ENCODE measurements around the gene LRP5. TPM values are rescaled to one million over a fixed set of nuclear protein-coding genes. Genes with fewer than 3 reads are reported as not detected.

Gene LRP5
- total RNA-seq, 1 experiment from 2014 or later, result 0.07 TPM

GRCh38 chr11:68382358-68382998 is 70.1 kb downstream of the LRP5 start:
- Histone ChIP-seq H3K79me2 (ENCODE audit: low read length) (no peaks in the 10 kb centered on the region), H3K9me3 (ENCODE audit: low read length) (no peaks in the 10 kb centered on the region), H3K27me3 (ENCODE audit: low read length) (no peaks in the 10 kb centered on the region), H3K4me3 (ENCODE audit: low read length) (no peak overlapping the region), H3K27ac (ENCODE audit: low read length) (no peak overlapping the region), H3K4me1 (ENCODE audit: low read length) (peaks cover 6% of the 10 kb centered on the region), H3K36me3 (ENCODE audit: insufficient read depth, low read length) (no peaks in the 10 kb centered on the region), H3K9ac (ENCODE audit: low read length) (no peak overlapping the region), H2AFZ (ENCODE audit: low read length) (no peak overlapping the region), H4K20me1 (ENCODE audit: insufficient read depth, low read depth, low read length) (no peaks in the 10 kb centered on the region), H3K9me2 (replicated peaks; ENCODE audit: insufficient read depth, low read length) (no peaks in the 10 kb centered on the region), H3K4me2 (ENCODE audit: low read depth, low read length, poor library complexity, severe bottlenecking) (no peak overlapping the region)
- DNase-seq, result no peak

- H3K27me3 ChIP-seq (ENCODE audit: low read length), result no peaks in the 10 kb centered on the region
- no peaks in the 10 kb centered on the region for H3K9me2 ChIP-seq (replicated peaks; ENCODE audit: insufficient read depth, low read length)
- H3K9ac ChIP-seq (ENCODE audit: low read length), result no peak overlapping the region
- no peaks in the 10 kb centered on the region for H3K9me3 ChIP-seq (ENCODE audit: low read length)
- peak; percentile 76 for DNase-seq
- no peaks in the 10 kb centered on the region for H4K20me1 ChIP-seq (ENCODE audit: insufficient read depth, low read depth, low read length)
- H3K27ac ChIP-seq (ENCODE audit: low read length), result no peak overlapping the region
- no peaks in the 10 kb centered on the region for H3K36me3 ChIP-seq (ENCODE audit: insufficient read depth, low read length)
- no peak overlapping the region for H2AFZ ChIP-seq (ENCODE audit: low read length)
- H3K4me2 ChIP-seq (ENCODE audit: low read depth, low read length, poor library complexity, severe bottlenecking), result no peak overlapping the region
- H3K4me3 ChIP-seq (ENCODE audit: low read length), result no peak overlapping the region
- H3K4me1 ChIP-seq (ENCODE audit: low read length), result peaks cover 6% of the 10 kb centered on the region
- no peaks in the 10 kb centered on the region for H3K79me2 ChIP-seq (ENCODE audit: low read length)
These were observed 71.6 kb downstream of the LRP5 start for GRCh38 chr11:68383976-68384501.

DNA sequence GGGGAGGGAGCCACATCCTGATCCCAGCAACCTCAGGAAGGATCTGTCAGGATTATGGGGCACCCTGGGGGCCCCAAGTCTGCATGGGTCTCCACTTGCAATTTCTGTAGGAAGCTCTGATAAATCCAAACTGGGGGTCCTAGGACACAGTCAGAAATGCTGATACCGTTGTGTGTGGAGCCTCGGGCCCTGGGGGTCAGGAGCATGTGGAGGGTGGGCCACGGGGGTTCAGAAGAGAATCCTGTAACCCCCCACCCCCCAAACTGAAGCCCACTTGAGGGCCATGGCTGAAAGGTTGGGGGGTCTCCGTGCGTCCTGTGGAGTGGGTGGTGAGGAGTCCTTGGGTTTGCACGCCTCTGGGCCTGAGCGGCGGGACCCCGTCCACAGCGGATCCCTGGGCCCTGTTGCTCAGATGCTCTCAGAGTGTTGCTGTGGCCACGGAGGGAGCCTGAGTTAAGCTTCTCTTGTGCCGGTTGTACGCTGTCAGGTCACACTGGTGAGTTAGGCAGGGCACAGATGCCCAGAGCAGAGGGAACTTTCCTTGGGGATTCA is 72.2 kb downstream of the LRP5 start:
- no peak overlapping the region for H3K9ac ChIP-seq (ENCODE audit: low read length)
- H3K27me3 ChIP-seq (ENCODE audit: low read length), result no peaks in the 10 kb centered on the region
- DNase-seq, result no peak

GRCh38 chr11:68385128-68385527 is 72.7 kb downstream of the LRP5 start:
- H3K79me2 ChIP-seq (ENCODE audit: low read length), result no peaks in the 10 kb centered on the region
- H2AFZ ChIP-seq (ENCODE audit: low read length), result no peak overlapping the region
- no peaks in the 10 kb centered on the region for H3K36me3 ChIP-seq (ENCODE audit: insufficient read depth, low read length)
- H3K4me3 ChIP-seq (ENCODE audit: low read length), result no peak overlapping the region
- no peaks in the 10 kb centered on the region for H4K20me1 ChIP-seq (ENCODE audit: insufficient read depth, low read depth, low read length)
- peaks cover 6% of the 10 kb centered on the region for H3K4me1 ChIP-seq (ENCODE audit: low read length)
- H3K4me2 ChIP-seq (ENCODE audit: low read depth, low read length, poor library complexity, severe bottlenecking), result no peak overlapping the region
- H3K9ac ChIP-seq (ENCODE audit: low read length), result no peak overlapping the region
- H3K27me3 ChIP-seq (ENCODE audit: low read length), result no peaks in the 10 kb centered on the region
- DNase-seq, result no peak
- no peaks in the 10 kb centered on the region for H3K9me2 ChIP-seq (replicated peaks; ENCODE audit: insufficient read depth, low read length)
- no peak overlapping the region for H3K27ac ChIP-seq (ENCODE audit: low read length)
- no peaks in the 10 kb centered on the region for H3K9me3 ChIP-seq (ENCODE audit: low read length)

More for the DNA sequence above, 72.2 kb downstream of the LRP5 start:
- H3K79me2 ChIP-seq (ENCODE audit: low read length), result no peaks in the 10 kb centered on the region
- no peak overlapping the region for H2AFZ ChIP-seq (ENCODE audit: low read length)
- H3K4me2 ChIP-seq (ENCODE audit: low read depth, low read length, poor library complexity, severe bottlenecking), result no peak overlapping the region
- H3K27ac ChIP-seq (ENCODE audit: low read length), result no peak overlapping the region
- H3K36me3 ChIP-seq (ENCODE audit: insufficient read depth, low read length), result no peaks in the 10 kb centered on the region
- H4K20me1 ChIP-seq (ENCODE audit: insufficient read depth, low read depth, low read length), result no peaks in the 10 kb centered on the region
- peaks cover 6% of the 10 kb centered on the region for H3K4me1 ChIP-seq (ENCODE audit: low read length)
- no peaks in the 10 kb centered on the region for H3K9me3 ChIP-seq (ENCODE audit: low read length)
- H3K4me3 ChIP-seq (ENCODE audit: low read length), result no peak overlapping the region
- H3K9me2 ChIP-seq (replicated peaks; ENCODE audit: insufficient read depth, low read length), result no peaks in the 10 kb centered on the region

DNA sequence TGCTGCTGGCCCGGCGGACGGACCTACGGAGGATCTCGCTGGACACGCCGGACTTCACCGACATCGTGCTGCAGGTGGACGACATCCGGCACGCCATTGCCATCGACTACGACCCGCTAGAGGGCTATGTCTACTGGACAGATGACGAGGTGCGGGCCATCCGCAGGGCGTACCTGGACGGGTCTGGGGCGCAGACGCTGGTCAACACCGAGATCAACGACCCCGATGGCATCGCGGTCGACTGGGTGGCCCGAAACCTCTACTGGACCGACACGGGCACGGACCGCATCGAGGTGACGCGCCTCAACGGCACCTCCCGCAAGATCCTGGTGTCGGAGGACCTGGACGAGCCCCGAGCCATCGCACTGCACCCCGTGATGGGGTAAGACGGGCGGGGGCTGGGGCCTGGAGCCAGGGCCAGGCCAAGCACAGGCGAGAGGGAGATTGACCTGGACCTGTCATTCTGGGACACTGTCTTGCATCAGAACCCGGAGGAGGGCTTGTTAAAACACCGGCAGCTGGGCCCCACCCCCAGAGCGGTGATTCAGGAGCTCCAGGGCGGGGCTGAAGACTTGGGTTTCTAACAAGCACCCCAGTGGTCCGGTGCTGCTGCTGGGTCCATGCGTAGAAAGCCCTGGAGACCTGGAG is 74.1 kb downstream of the LRP5 start:
- H3K9me2 ChIP-seq (replicated peaks; ENCODE audit: insufficient read depth, low read length), result no peaks in the 10 kb centered on the region
- no peaks in the 10 kb centered on the region for H3K9me3 ChIP-seq (ENCODE audit: low read length)
- H2AFZ ChIP-seq (ENCODE audit: low read length), result no peak overlapping the region
- no peak overlapping the region for H3K4me2 ChIP-seq (ENCODE audit: low read depth, low read length, poor library complexity, severe bottlenecking)
- H3K27me3 ChIP-seq (ENCODE audit: low read length), result no peaks in the 10 kb centered on the region
- no peaks in the 10 kb centered on the region for H3K79me2 ChIP-seq (ENCODE audit: low read length)
- no peak for DNase-seq
- H3K9ac ChIP-seq (ENCODE audit: low read length), result no peak overlapping the region
- no peak overlapping the region for H3K27ac ChIP-seq (ENCODE audit: low read length)
- H4K20me1 ChIP-seq (ENCODE audit: insufficient read depth, low read depth, low read length), result no peaks in the 10 kb centered on the region
- no peaks in the 10 kb centered on the region for H3K4me1 ChIP-seq (ENCODE audit: low read length)
- H3K4me3 ChIP-seq (ENCODE audit: low read length), result no peak overlapping the region
- H3K36me3 ChIP-seq (ENCODE audit: insufficient read depth, low read length), result no peaks in the 10 kb centered on the region

DNA sequence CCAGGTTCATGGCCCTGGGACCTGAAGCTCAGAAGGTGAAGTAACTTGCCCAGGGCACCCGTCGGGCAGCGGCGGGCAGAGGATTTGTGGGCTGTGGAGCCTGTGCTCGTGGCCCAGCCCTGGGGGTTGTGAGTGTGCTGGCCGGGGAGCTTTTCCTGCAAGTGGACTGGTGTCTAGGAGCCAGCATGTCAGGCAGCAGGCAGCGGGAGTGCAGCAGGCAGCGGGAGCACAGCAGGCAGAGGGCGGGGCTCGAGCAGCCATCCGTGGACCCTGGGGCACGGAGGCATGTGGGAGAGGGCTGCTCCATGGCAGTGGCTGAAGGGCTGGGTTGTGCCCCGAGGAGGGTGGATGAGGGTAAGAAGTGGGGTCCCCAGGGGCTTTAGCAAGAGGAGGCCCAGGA is 75.4 kb downstream of the LRP5 start:
- Histone ChIP-seq H3K4me3 (ENCODE audit: low read length) (no peak overlapping the region), H3K79me2 (ENCODE audit: low read length) (no peaks in the 10 kb centered on the region), H2AFZ (ENCODE audit: low read length) (no peak overlapping the region), H3K9me3 (ENCODE audit: low read length) (no peaks in the 10 kb centered on the region), H3K4me1 (ENCODE audit: low read length) (no peaks in the 10 kb centered on the region), H3K27ac (ENCODE audit: low read length) (no peak overlapping the region), H4K20me1 (ENCODE audit: insufficient read depth, low read depth, low read length) (no peaks in the 10 kb centered on the region), H3K9ac (ENCODE audit: low read length) (no peak overlapping the region), H3K9me2 (replicated peaks; ENCODE audit: insufficient read depth, low read length) (no peaks in the 10 kb centered on the region), H3K4me2 (ENCODE audit: low read depth, low read length, poor library complexity, severe bottlenecking) (no peak overlapping the region), H3K27me3 (ENCODE audit: low read length) (no peaks in the 10 kb centered on the region), H3K36me3 (ENCODE audit: insufficient read depth, low read length) (no peaks in the 10 kb centered on the region)
- no peak for DNase-seq

DNA sequence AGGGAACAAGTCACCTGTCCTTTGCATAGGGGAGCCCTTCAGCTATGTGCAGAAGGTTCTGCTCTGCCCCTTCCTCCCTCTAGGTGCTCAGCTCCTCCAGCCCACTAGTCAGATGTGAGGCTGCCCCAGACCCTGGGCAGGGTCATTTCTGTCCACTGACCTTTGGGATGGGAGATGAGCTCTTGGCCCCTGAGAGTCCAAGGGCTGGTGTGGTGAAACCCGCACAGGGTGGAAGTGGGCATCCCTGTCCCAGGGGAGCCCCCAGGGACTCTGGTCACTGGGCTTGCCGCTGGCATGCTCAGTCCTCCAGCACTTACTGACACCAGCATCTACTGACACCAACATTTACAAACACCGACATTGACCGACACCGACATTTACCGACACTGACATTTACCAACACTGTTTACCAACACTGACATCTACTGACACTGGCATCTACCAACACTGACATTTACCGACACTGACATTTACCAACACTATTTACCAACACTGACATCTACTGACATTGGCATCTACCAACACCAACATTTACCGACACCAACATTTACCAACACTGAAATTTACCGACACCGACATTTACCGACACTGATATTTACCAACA is 76.3 kb downstream of the LRP5 start:
- no peak overlapping the region for H2AFZ ChIP-seq (ENCODE audit: low read length)
- H3K27ac ChIP-seq (ENCODE audit: low read length), result no peak overlapping the region
- no peak overlapping the region for H3K4me2 ChIP-seq (ENCODE audit: low read depth, low read length, poor library complexity, severe bottlenecking)
- no peaks in the 10 kb centered on the region for H4K20me1 ChIP-seq (ENCODE audit: insufficient read depth, low read depth, low read length)
- H3K4me3 ChIP-seq (ENCODE audit: low read length), result no peak overlapping the region
- H3K36me3 ChIP-seq (ENCODE audit: insufficient read depth, low read length), result no peaks in the 10 kb centered on the region
- H3K79me2 ChIP-seq (ENCODE audit: low read length), result no peaks in the 10 kb centered on the region
- no peak for DNase-seq
- no peaks in the 10 kb centered on the region for H3K4me1 ChIP-seq (ENCODE audit: low read length)
- no peak overlapping the region for H3K9ac ChIP-seq (ENCODE audit: low read length)
- no peaks in the 10 kb centered on the region for H3K9me3 ChIP-seq (ENCODE audit: low read length)
- no peaks in the 10 kb centered on the region for H3K9me2 ChIP-seq (replicated peaks; ENCODE audit: insufficient read depth, low read length)
- no peaks in the 10 kb centered on the region for H3K27me3 ChIP-seq (ENCODE audit: low read length)

GRCh38 chr11:68390315-68390714 is 77.9 kb downstream of the LRP5 start:
- DNase-seq, result no peak
- H3K4me1 ChIP-seq (ENCODE audit: low read length), result no peaks in the 10 kb centered on the region
- no peak overlapping the region for H3K4me2 ChIP-seq (ENCODE audit: low read depth, low read length, poor library complexity, severe bottlenecking)
- H4K20me1 ChIP-seq (ENCODE audit: insufficient read depth, low read depth, low read length), result no peaks in the 10 kb centered on the region
- H3K9me2 ChIP-seq (replicated peaks; ENCODE audit: insufficient read depth, low read length), result no peaks in the 10 kb centered on the region
- H3K27ac ChIP-seq (ENCODE audit: low read length), result no peak overlapping the region
- H3K9ac ChIP-seq (ENCODE audit: low read length), result no peak overlapping the region
- no peak overlapping the region for H3K4me3 ChIP-seq (ENCODE audit: low read length)
- no peaks in the 10 kb centered on the region for H3K27me3 ChIP-seq (ENCODE audit: low read length)
- H3K36me3 ChIP-seq (ENCODE audit: insufficient read depth, low read length), result no peaks in the 10 kb centered on the region
- H3K9me3 ChIP-seq (ENCODE audit: low read length), result no peaks in the 10 kb centered on the region
- no peaks in the 10 kb centered on the region for H3K79me2 ChIP-seq (ENCODE audit: low read length)
- H2AFZ ChIP-seq (ENCODE audit: low read length), result no peak overlapping the region

Measured in Karpas-422 (cell line).